CD4-positive, alpha-beta T cell treated with Interleukin-21 for 1 hour (primary cell): Measurements from ENCODE around the gene MAF.

ENCODE experiments used
- DNase-seq: peaks from one replicate; pipeline ENCODE4 v3.0.0-alpha.2; 2020

The MAF gene

DNA sequence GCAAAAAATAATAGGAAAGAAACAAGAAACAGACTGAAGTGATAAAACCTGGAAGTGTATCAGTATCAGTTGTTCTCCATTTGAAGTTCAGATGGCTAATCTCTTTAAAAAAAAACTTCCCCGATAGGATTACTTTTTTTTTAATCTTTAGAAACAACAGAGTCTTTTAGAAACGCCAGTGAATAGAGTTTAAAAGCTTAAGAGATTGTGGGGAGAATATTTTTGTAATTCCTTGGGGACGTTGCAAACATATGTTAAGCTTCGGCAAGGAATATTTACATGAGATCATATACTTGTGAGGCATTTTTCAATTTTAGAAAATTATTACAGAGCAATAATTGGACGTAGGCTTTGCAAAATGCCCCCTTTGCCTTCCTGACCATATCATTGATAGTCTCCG, 13.2 kb downstream of the MAF start:
- DNase-seq = no peak

DNA sequence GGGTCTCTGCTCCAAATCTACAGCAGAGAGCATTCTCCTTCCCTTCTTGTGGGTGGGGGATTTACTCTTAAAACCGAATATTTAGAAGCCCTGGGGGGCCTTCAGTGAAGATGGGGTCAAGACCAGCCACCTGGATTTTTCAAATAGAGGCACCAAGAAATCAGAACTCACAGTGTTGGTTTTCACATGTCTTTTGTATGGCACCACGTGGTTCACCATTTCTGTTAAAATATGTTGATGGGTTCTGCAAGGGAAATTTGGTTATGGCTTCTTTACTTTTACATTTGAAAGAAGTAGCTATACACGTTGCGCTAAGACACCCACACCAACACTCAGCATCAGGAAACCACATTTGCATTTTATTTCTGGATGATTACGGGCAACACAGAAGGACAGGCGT, 17.7 kb downstream of the MAF start:
- DNase-seq = no peak

DNA sequence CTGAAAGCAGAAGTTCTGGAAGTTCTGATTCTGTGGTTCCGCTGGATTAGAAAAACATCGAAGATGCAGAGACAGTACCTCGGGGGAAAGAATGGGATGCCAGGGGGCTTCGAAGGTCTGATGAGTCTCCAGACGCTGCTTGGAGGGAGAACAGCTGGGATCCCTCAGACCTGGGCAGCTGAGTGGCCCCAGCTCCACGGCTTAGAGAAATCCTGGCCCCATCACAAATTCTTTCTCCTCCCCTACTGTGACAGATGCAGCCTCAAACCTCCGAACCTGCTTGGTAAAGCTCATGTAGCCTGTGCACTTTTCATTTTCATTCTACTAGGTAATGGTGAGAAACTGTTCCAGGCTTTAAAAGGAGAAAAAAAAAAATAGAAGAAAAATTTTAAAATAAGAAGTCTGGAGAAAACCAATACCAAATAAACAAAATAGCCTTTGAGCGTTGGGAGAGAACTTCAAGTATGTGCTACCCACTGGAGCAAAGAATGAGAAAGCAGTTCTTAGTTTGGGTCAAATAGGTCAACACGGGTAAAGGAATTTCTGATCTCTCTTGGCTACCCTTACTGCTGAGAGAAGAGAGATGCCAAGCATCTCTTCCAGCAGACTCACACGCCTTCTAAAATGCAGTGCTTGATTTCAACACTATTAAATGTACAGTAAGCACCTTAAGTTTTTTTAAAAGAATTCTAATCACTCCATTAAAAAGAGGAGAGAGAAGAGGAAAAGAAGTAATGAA, 19.9 kb downstream of the MAF start:
- no peak for DNase-seq

DNA sequence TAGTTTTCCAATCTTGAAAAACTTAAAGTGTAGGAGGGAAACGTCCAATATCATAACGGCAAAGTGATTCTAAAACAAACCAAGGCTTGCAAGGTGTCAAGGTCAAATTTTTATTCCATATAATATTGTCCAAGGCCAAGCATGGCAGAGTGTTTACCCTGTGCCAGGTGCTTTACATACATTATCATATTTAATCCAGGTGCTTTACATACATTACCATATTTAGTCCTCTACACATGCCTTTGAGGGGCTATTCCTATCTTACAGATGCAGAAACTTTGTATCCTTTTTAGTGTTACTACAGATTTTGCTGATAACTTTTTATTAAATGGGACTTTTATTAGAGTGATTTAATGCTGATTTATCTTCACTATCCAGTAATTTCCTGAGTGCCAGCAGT, 23.9 kb downstream of the MAF start:
- DNase-seq = no peak

DNA sequence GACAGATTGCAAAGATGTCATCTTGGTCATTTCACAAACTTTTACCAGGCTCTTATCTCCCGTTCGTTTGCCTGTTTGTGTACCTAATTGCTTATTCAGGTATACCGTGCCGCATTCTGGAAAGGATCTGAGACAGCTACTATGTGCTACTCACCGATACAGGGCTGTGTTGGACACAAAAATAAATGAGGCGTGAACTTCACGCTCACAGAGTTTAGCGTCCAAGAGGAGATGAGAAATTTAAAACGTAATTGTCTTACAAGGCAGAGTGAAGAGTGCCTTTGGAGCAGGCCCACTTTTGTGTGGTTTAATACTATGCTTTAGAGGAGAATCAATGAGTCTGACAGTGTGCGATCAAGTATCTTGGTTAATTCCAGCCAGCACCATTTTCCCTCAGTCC, 26.7 kb downstream of the MAF start:
- no peak for DNase-seq

DNA sequence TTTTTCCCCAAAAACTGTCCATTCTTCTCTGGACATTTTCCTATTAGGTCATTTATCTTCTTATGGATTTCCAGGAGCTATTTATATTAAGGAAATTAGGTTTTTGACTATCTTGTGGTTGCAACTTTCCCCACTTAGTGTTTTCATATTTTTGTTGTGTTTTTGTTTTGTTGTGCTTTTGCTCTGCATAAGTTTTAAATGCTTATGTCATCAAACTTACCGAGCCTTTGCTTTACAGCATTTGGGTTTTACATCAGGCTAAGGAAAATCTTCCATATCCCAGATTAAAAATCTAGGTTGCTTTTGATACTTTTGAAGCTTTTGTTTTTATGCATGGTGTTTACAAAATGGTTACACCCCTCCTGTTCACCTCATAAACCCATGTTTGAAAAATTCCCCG, 27.5 kb downstream of the MAF start:
- no peak for DNase-seq

DNA sequence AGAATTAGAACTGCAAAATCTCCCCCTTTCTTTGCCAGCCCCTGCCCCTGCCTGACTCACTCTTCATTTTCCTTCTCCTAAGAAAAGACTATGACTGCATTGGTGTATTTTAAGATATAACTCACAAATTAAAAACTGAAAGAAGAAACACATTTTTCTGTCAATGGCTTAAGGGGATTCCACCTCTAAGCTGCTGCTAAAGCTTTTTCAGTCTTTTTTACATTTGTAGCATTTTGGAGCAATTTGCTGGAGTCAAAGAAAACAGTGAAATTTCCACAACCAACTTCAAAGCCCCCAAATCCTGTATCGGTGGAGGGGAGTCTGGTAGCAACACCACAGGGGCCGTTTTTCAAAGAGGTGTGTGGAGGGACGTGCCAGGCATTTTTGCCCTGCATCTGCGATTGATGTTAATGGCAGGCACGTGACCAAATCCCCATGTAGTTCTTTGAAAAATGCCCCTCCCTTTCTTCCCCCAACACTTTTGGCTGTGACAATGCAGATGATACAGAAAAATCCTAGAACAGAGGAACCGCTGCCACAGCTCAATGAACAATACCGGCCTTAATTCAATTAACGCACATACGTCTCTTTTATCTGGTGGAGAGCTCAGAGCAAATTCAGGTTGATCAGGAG, 28.5 kb downstream of the MAF start:
- no peak for DNase-seq

DNA sequence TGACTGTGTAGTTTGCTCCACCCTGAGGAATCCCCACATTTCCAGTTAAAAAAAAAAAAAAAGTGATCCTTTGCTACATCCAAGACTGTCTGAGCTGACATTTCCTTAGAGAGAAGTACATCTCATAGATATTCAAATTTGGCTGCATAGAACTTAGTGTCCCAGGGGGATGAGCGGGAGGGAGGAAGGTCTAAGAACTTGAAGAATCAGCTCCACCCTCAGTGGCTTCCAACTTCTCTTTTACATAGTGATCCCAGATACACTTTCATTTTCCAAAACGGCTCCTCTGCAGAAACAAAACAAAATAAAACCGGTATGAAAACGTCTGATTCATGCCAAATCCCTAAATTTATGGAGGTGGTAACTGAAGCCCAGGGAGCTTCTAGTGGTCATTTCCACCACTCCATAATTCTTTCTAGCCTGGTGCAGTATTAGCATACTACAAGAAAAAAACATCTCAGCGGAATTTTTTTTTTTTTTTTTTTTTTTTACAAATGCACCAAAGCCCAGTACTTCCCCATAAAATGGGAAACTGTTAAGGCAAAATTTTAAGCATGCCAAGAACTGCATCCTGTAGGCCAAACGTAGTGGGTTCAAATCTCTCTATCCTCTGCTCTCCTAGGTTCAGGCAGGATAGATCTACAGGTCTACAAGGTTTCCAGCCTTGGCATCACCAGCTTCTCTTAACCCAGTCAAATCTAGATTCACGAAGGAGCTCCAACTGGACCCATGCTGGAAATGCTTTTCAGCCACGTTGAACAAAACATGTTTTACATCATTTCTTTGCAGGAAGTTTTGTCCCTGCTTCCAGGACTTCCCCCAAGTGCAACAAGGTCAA, 29.3 kb downstream of the MAF start:
- no peak for DNase-seq

DNA sequence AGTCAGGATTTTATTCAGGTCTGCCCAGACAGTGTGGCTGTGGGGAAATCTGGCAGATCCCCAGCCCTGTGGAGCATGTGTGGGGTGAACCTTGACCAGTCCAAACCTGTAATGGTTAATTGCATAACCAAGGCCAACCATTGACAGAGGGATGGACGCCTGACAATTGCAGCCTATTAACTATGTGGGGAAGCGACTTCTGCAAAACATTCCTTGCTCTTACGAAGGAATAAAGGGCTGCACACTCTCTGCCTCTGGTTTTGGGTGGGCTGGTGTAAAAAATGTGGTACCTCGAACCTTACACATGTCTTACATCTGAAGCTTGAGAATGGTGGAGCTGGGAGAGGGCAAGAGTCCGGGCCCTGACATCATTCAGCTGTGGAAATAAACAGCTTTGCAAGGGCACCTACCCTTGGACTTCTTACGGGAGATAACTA, 35.8 kb downstream of the MAF start:
- DNase-seq = no peak

DNA sequence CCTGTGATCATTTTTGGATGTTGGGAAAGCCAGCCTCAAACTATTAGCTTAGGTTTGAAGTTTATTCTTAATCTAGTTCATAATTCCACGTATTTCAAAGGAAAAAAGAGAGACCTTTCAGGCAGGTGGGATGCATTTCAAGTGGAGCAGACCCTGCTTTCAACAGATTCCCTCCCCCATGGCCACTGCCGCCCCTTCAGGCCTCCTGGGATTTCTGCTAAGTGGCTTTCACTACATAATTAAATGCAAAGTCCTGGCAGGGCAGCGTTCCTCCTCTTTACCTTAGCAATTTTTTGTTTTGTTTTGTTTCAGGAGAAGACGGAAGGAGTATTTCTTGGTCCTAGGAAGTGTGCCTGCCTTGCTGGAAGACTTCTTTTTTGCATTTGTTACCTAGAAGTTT, 36.6 kb downstream of the MAF start:
- DNase-seq = no peak

DNA sequence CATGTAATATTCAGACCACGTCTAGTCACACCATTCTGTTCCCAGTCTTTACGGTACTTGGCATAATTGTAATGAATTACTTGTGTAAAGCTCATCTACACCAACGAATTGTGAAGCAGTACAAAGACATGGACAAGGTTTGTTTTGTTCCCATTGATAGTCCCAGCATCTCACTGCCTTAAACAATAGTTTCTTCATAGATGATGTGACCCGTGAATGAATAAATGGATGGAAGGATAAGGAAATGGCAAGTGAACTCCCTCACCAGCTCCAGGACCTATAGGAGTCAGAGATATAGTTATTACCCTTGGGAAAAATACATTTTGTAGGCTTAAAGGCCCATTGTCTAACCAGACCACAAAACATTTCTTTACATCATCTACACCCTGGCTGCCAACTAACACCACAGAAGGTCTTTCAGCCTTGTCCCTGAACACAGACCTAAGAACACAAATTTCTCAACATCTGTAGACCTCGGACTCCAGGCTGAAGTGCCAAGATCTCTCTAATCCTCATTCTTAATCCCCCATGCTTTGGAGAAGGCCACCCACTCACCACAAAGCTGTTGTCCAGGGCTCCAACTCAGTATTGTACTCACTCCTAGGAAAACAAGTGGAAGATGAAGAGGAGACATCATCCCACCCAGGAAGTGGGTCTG, 38.2 kb downstream of the MAF start:
- DNase-seq = no peak

DNA sequence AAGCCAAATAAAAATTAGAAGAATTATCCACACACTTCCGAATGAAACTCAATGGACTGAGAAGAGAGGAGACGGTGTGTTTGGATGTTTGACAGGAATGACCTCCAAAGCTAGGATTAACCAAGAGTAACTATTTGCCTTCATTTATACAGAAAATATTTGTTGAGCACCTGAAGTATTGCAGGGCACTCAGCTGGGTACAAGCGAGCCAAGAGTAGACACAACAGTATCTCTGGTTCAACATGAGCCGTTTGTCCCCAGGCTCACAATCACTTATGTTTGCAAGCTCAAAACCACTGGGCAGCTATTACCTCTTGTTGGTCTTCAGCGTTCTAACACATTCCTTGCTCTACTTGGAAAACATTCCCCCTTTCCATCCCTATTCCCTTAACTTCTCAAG, 38.8 kb downstream of the MAF start:
- no peak for DNase-seq

DNA sequence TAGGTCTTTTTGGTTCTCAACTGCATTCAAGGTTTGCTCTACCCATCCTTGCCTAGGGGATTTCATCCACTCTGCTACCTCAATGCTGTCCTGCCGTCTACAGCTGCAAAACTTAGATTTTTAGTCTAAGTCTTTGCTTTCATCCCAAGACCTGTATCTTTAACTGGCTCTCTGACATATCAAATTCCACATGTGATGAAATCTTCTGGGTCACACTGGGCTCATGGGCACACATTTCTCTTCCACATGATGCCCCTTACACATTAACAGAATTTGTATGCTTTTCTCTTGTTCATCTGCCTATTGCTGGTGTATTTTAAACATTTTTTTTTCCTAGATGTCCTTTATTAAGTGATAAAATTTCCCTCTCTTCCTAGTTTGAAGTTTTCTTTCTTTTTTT, 39.6 kb downstream of the MAF start:
- no peak for DNase-seq

DNA sequence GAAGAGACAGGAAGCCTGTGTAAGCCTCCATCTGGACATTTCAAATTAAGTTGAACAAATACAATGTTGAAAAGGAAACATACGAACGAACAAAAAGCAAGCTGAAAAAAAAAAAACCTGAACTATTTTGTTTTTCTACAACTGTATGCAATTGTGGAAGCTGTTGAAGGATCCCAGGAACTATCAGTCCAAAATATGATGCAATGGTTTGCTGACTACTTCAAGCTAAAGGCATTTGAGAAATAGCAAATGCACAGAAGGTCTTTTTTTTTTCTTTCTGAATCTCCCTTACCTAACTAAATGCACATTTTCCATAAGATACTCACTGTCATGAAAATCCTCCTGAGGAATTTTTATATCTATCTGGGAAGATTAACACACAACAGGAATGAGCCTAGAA, 40.2 kb downstream of the MAF start:
- DNase-seq = no peak

DNA sequence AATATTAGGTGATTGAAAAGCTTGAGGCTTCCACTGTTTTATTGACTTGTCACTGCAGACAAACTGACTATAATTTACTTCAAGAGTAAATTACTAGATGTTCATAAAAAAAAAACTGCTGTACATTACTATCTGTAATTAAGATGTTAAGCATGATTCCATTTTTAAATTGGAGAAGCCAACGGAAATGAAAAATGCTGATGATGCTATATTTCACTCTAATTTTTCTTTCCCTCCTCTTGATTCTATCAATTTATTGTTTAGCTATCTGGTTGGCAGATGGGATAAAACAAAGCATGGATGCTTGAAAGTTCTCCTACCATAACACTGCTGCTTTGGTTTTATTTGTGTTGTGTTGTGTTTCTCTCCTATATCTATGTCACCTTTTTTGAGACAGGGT, 41.0 kb downstream of the MAF start:
- no peak for DNase-seq

DNA sequence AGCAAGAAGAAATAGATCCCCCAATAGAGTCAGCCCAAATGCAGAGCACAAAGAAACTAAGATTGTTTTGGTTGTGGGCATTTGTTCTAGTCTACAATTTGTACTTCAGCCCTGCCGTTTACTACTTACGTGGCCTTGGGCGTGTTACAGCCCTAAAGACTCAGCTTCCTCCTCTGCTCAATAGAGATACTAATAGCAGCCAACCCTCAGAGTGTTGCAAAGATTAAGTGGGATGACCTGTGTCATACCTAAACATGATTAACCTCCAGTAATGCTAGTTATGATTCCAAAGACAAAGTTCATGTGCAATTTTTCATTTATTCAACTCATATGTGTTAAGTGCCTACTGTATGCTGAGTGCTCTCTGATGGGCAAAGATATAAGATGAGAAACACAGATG, 43.1 kb downstream of the MAF start:
- no peak for DNase-seq

DNA sequence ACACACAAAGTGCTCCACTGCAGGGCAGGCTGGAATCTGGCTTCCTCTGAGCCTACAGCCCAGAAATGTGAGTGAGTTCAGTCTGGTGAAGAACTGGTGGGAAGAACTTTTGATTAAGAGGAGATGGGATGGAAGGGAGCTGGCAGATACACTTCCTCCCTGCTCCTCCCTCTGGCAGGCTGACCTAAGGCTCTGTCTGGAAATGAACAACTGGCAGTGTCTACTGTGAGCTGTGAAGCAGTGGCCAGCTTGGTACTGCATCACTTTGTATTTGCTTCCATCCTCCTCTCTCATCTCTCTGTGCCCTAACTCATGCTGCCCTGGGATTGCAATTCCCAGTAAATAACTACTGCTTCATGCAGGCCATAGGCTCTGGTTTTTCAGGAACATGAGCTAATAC, 45.6 kb downstream of the MAF start:
- no peak for DNase-seq

DNA sequence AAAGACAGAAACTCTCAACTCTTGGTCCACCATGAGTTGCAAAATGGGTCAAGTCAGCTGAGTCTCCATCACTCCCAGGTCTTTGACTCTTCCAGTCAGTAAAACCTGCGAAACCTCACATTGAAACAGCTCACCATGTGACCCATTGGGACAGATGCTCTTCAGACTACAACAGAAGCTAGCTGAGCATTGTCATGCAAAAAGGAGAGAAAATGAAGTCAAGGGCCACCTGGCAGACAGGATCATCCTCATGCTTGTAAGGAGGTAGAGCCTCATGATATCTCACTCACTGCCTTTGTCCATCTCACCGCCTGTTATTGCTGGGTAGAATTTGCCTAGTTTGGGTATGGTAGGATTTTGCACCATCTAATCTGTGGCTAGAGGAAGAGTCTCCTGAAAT, 50.2 kb downstream of the MAF start:
- no peak for DNase-seq

DNA sequence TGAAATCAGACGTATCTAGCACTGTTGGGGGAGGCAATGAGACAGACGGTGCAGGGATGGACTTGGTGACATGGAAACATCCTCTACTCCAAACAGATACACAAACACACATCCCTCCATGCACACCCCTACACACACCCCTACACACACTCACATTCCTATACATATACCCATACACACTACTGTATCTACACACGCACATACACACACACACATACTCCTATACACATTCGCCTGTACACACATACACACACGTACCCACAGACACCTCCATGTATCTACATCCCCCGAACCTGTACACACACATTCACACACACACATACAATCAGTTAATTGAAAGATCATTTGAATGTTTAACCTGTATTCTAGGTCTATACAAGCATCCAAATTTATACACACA, 53.5 kb downstream of the MAF start:
- no peak for DNase-seq
